ENCODE measurements around the gene WASF3.

The WASF3 gene

GRCh38 chr13:26651234-26651633, 93.8 kb downstream of the WASF3 start:
- H3K4me1 ChIP-seq (ENCODE audit: insufficient read depth, insufficient read length) = no peaks in the 10 kb centered on the region
- H3K9ac ChIP-seq (ENCODE audit: insufficient read length, low read depth) = no peak overlapping the region
- DNase-seq (ENCODE audit: low read depth, low spot score) = no peak
- H3K4me3 ChIP-seq (ENCODE audit: insufficient read length, low read depth) = no peak overlapping the region
- no peaks in the 10 kb centered on the region for H3K36me3 ChIP-seq (ENCODE audit: insufficient read depth, insufficient read length, low read length)
- TF ChIP-seq SUZ12 (IDR thresholded peaks at IDR 0.05; ENCODE audit: extremely low read depth, insufficient read depth, insufficient read length) (no peak), YY1 (IDR thresholded peaks at IDR 0.05; ENCODE audit: insufficient read depth, insufficient read length) (no peak), ZNF274 (IDR thresholded peaks at IDR 0.05; ENCODE audit: low read depth, low read length) (no peak)
- no peaks in the 10 kb centered on the region for H3K27me3 ChIP-seq (ENCODE audit: insufficient read depth, insufficient read length)
- peaks cover 6% of the 10 kb centered on the region; the same call in 1 of the 2 replicates for H3K9me3 ChIP-seq (ENCODE audit: insufficient read depth, low read length)

- Histone ChIP-seq H3K9ac (ENCODE audit: insufficient read length, low read depth) (no peak overlapping the region), H3K9me3 (ENCODE audit: insufficient read depth, low read length) (peaks cover 6% of the 10 kb centered on the region; the same call in 1 of the 2 replicates), H3K36me3 (ENCODE audit: insufficient read depth, insufficient read length, low read length) (no peaks in the 10 kb centered on the region), H3K4me3 (ENCODE audit: insufficient read length, low read depth) (no peak overlapping the region), H3K27me3 (ENCODE audit: insufficient read depth, insufficient read length) (no peaks in the 10 kb centered on the region), H3K4me1 (ENCODE audit: insufficient read depth, insufficient read length) (no peaks in the 10 kb centered on the region)
- TF ChIP-seq ZNF274 (IDR thresholded peaks at IDR 0.05; ENCODE audit: low read depth, low read length) (no peak), SUZ12 (IDR thresholded peaks at IDR 0.05; ENCODE audit: extremely low read depth, insufficient read depth, insufficient read length) (no peak), YY1 (IDR thresholded peaks at IDR 0.05; ENCODE audit: insufficient read depth, insufficient read length) (no peak)
- DNase-seq (ENCODE audit: low read depth, low spot score) = no peak
Observed at GRCh38 chr13:26653310-26653709, 95.8 kb downstream of the WASF3 start.

GRCh38 chr13:26653842-26654241, 96.4 kb downstream of the WASF3 start:
- Histone ChIP-seq H3K9ac (ENCODE audit: insufficient read length, low read depth) (no peak overlapping the region), H3K9me3 (ENCODE audit: insufficient read depth, low read length) (peaks cover 6% of the 10 kb centered on the region; the same call in 1 of the 2 replicates), H3K4me3 (ENCODE audit: insufficient read length, low read depth) (no peak overlapping the region), H3K27me3 (ENCODE audit: insufficient read depth, insufficient read length) (no peaks in the 10 kb centered on the region), H3K36me3 (ENCODE audit: insufficient read depth, insufficient read length, low read length) (no peaks in the 10 kb centered on the region), H3K4me1 (ENCODE audit: insufficient read depth, insufficient read length) (no peaks in the 10 kb centered on the region)
- TF ChIP-seq YY1 (IDR thresholded peaks at IDR 0.05; ENCODE audit: insufficient read depth, insufficient read length) = no peak
- TF ChIP-seq SUZ12 (IDR thresholded peaks at IDR 0.05; ENCODE audit: extremely low read depth, insufficient read depth, insufficient read length) = no peak
- TF ChIP-seq ZNF274 (IDR thresholded peaks at IDR 0.05; ENCODE audit: low read depth, low read length) = no peak
- no peak for DNase-seq (ENCODE audit: low read depth, low spot score)

GRCh38 chr13:26656919-26657318, 99.4 kb downstream of the WASF3 start:
- H3K4me1 ChIP-seq (ENCODE audit: insufficient read depth, insufficient read length) = peaks cover 2% of the 10 kb centered on the region
- H3K9ac ChIP-seq (ENCODE audit: insufficient read length, low read depth) = no peak overlapping the region
- H3K4me3 ChIP-seq (ENCODE audit: insufficient read length, low read depth) = no peak overlapping the region
- TF ChIP-seq YY1 (IDR thresholded peaks at IDR 0.05; ENCODE audit: insufficient read depth, insufficient read length) (no peak), SUZ12 (IDR thresholded peaks at IDR 0.05; ENCODE audit: extremely low read depth, insufficient read depth, insufficient read length) (no peak), ZNF274 (IDR thresholded peaks at IDR 0.05; ENCODE audit: low read depth, low read length) (no peak)
- no peaks in the 10 kb centered on the region for H3K27me3 ChIP-seq (ENCODE audit: insufficient read depth, insufficient read length)
- DNase-seq (ENCODE audit: low read depth, low spot score) = no peak
- H3K9me3 ChIP-seq (ENCODE audit: insufficient read depth, low read length) = no peaks in the 10 kb centered on the region
- H3K36me3 ChIP-seq (ENCODE audit: insufficient read depth, insufficient read length, low read length) = no peaks in the 10 kb centered on the region

GRCh38 chr13:26658448-26659385, 101.2 kb downstream of the WASF3 start:
- no peaks in the 10 kb centered on the region for H3K27me3 ChIP-seq (ENCODE audit: insufficient read depth, insufficient read length)
- H3K9ac ChIP-seq (ENCODE audit: insufficient read length, low read depth) = no peak overlapping the region
- H3K9me3 ChIP-seq (ENCODE audit: insufficient read depth, low read length) = no peaks in the 10 kb centered on the region
- no peak for DNase-seq (ENCODE audit: low read depth, low spot score)
- no peak overlapping the region for H3K4me3 ChIP-seq (ENCODE audit: insufficient read length, low read depth)
- H3K36me3 ChIP-seq (ENCODE audit: insufficient read depth, insufficient read length, low read length) = no peaks in the 10 kb centered on the region
- TF ChIP-seq ZNF274 (IDR thresholded peaks at IDR 0.05; ENCODE audit: low read depth, low read length) = no peak
- TF ChIP-seq YY1 (IDR thresholded peaks at IDR 0.05; ENCODE audit: insufficient read depth, insufficient read length) = no peak
- no peak for TF ChIP-seq SUZ12 (IDR thresholded peaks at IDR 0.05; ENCODE audit: extremely low read depth, insufficient read depth, insufficient read length)
- H3K4me1 ChIP-seq (ENCODE audit: insufficient read depth, insufficient read length) = peaks cover 2% of the 10 kb centered on the region

- no peak overlapping the region for H3K9ac ChIP-seq (ENCODE audit: insufficient read length, low read depth)
- no peaks in the 10 kb centered on the region for H3K27me3 ChIP-seq (ENCODE audit: insufficient read depth, insufficient read length)
- peaks cover 2% of the 10 kb centered on the region for H3K4me1 ChIP-seq (ENCODE audit: insufficient read depth, insufficient read length)
- no peaks in the 10 kb centered on the region for H3K9me3 ChIP-seq (ENCODE audit: insufficient read depth, low read length)
- H3K4me3 ChIP-seq (ENCODE audit: insufficient read length, low read depth) = no peak overlapping the region
- no peak for DNase-seq (ENCODE audit: low read depth, low spot score)
- no peaks in the 10 kb centered on the region for H3K36me3 ChIP-seq (ENCODE audit: insufficient read depth, insufficient read length, low read length)
- TF ChIP-seq SUZ12 (IDR thresholded peaks at IDR 0.05; ENCODE audit: extremely low read depth, insufficient read depth, insufficient read length) (no peak), ZNF274 (IDR thresholded peaks at IDR 0.05; ENCODE audit: low read depth, low read length) (no peak), YY1 (IDR thresholded peaks at IDR 0.05; ENCODE audit: insufficient read depth, insufficient read length) (no peak)
Observed at GRCh38 chr13:26660185-26660584, 102.7 kb downstream of the WASF3 start.

- Histone ChIP-seq H3K9me3 (ENCODE audit: insufficient read depth, low read length) (no peaks in the 10 kb centered on the region), H3K4me1 (ENCODE audit: insufficient read depth, insufficient read length) (peaks cover 2% of the 10 kb centered on the region), H3K27me3 (ENCODE audit: insufficient read depth, insufficient read length) (no peaks in the 10 kb centered on the region), H3K36me3 (ENCODE audit: insufficient read depth, insufficient read length, low read length) (no peaks in the 10 kb centered on the region), H3K9ac (ENCODE audit: insufficient read length, low read depth) (no peak overlapping the region), H3K4me3 (ENCODE audit: insufficient read length, low read depth) (no peak overlapping the region)
- TF ChIP-seq YY1 (IDR thresholded peaks at IDR 0.05; ENCODE audit: insufficient read depth, insufficient read length) (no peak), ZNF274 (IDR thresholded peaks at IDR 0.05; ENCODE audit: low read depth, low read length) (no peak), SUZ12 (IDR thresholded peaks at IDR 0.05; ENCODE audit: extremely low read depth, insufficient read depth, insufficient read length) (no peak)
- DNase-seq (ENCODE audit: low read depth, low spot score) = no peak
Observed at GRCh38 chr13:26660766-26661165, 103.3 kb downstream of the WASF3 start.
